Colonic mucosa (tissue), 4 donors: ENCODE results near the gene ELAVL2. TPM values are rescaled to one million over a fixed set of nuclear protein-coding genes. Genes with fewer than 3 reads are reported as not detected.

Experiments used
- DNase-seq: peaks from one replicate; pipeline ENCODE4 v3.0.0-alpha.2; 2020
- H3K27ac ChIP-seq: fragments of 200-600 bp; one replicate; pipeline ENCODE4 v1.8.0; 2021
- H3K27me3 ChIP-seq: fragments of 200-600 bp; one replicate; pipeline ENCODE4 v1.8.0; 2021
- H3K36me3 ChIP-seq: fragments of 200-600 bp; one replicate; pipeline ENCODE4 v1.8.0; 2021
- H3K4me1 ChIP-seq: fragments of 200-600 bp; one replicate; pipeline ENCODE4 v1.8.0; 2021; ENCODE audit warnings: mild to moderate bottlenecking
- H3K4me3 ChIP-seq: fragments of 200-600 bp; one replicate; pipeline ENCODE4 v1.8.0; 2021
- H3K9ac ChIP-seq, 2 donors: one replicate each; pipeline ENCODE4 v1.7.0; 2013; ENCODE audit warnings: control low read depth in 2 of 2, low read depth in 2 of 2, low read length in 2 of 2
- H3K9me3 ChIP-seq: fragments of 200-600 bp; one replicate; pipeline ENCODE4 v1.8.0; 2021
- CTCF ChIP-seq: fragments of 200-600 bp; IDR thresholded peaks from one replicate; pipeline ENCODE4 v1.8.0; 2022; ENCODE audit warnings: antibody characterized with exemption, mild to moderate bottlenecking
- intact Hi-C: fragments of 100-400 bp; cut with DNase I; formaldehyde crosslinking; loops from one replicate; pipeline ENCODE4 v1.14.1; 2022
- total RNA-seq, 2 donors: library from RNA; stranded (reverse); fragmentation: NEBNext Ultra II Directional in 1 of 2; extraction: Animal tissue kit (Norgen Biotek cat#: 25700) in 1 of 2; gene quantifications; one replicate each; pipeline ENCODE4 v1.2.1, GENCODE V29; 2021
- donor health status: healthy.
- donor health status: DM: no; HTN: no; CAD: no.
- donor health status: DM: no; HTN: no; CAD: no.

Gene ELAVL2
- total RNA-seq, 2 donors from 2014 or later = 0.24 to 0.30 TPM

DNA sequence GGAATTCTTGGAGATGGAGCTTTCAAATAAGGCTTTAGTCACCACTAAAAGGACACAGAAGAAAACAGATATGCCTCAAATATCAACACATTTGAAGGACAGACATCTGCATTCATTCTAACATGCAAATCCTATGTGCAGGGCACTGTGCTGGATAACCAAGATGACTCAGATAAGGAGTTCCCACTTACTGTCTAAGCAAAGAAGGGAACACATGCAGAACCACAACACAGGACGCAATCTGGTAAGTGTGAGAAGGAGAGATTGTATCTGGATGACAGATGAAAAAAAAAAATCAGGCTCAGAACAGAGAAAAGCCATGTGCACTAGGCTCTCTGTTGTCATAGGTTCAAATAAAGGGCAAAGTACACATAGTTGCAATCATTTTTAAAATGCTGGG, 42.5 kb downstream of the ELAVL2 start:
- H3K4me3 ChIP-seq = no peak overlapping the region
- H3K4me1 ChIP-seq = no peaks in the 10 kb centered on the region
- no peaks in the 10 kb centered on the region for H3K36me3 ChIP-seq
- no peak overlapping the region for H3K27ac ChIP-seq
- no peak overlapping the region for H3K9ac ChIP-seq
- H3K9me3 ChIP-seq = no peaks in the 10 kb centered on the region
- intact Hi-C loops = no loop called here
- no peaks in the 10 kb centered on the region for H3K27me3 ChIP-seq
- no peak for DNase-seq
- TF ChIP-seq CTCF = no peak

DNA sequence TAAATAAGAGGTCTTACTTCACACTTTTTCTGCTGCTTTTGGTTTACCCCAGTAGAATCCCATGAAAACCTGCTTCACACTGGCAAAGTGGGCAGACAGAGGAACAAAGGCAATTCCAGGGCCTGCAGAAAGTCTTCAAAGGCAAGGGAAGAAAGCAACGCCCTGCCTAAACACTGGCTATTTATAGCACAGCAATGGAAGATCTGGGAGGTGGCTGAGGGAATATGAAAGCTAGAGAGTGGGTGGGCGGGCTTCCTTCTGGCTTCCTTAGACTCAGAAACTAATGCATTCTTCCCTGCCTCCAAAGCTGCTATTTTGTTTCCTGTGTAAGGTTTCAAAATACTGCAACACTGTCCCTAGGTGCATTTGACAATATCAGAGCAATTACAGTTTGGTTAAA, 46.8 kb downstream of the ELAVL2 start:
- intact Hi-C loops = no loop called here
- Histone ChIP-seq H3K9me3 (no peaks in the 10 kb centered on the region), H3K27me3 (no peaks in the 10 kb centered on the region), H3K36me3 (no peaks in the 10 kb centered on the region), H3K27ac (no peak overlapping the region), H3K9ac (no peak overlapping the region), H3K4me1 (no peaks in the 10 kb centered on the region), H3K4me3 (no peak overlapping the region)
- peak; percentile 45 for DNase-seq
- no peak for TF ChIP-seq CTCF

DNA sequence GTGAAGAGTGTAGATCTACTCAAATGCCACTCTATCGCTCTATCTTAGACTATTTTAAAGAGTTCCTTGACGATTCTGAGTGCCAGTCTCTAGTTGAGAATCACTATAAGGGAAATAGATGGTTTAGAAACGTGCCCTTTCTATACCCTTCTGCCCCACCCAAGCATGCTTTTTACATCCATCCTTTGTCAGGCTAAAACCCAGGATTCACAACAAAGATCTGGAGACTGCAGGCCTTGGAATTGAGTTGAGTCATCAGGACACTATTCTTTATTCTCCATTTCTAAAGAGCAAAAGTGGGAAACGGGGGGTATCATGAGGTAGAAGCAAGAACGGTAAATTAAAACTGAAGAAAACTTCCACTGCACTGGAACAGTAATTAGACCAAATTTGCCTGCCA, 48.7 kb downstream of the ELAVL2 start:
- intact Hi-C loops = no loop called here
- TF ChIP-seq CTCF = no peak

GRCh38 chr9:23775549-23775948, 50.5 kb downstream of the ELAVL2 start:
- DNase-seq = no peak
- Histone ChIP-seq H3K27me3 (no peaks in the 10 kb centered on the region), H3K4me1 (no peaks in the 10 kb centered on the region), H3K9ac (no peak overlapping the region), H3K36me3 (no peaks in the 10 kb centered on the region), H3K27ac (no peak overlapping the region), H3K9me3 (no peaks in the 10 kb centered on the region), H3K4me3 (no peak overlapping the region)
- intact Hi-C loops = no loop called here
- no peak for TF ChIP-seq CTCF

More for the DNA sequence above, 48.7 kb downstream of the ELAVL2 start:
- Histone ChIP-seq H3K4me3 (no peak overlapping the region), H3K9ac (no peak overlapping the region), H3K36me3 (no peaks in the 10 kb centered on the region), H3K27ac (no peak overlapping the region), H3K27me3 (no peaks in the 10 kb centered on the region), H3K9me3 (no peaks in the 10 kb centered on the region), H3K4me1 (no peaks in the 10 kb centered on the region)
- no peak for DNase-seq

DNA sequence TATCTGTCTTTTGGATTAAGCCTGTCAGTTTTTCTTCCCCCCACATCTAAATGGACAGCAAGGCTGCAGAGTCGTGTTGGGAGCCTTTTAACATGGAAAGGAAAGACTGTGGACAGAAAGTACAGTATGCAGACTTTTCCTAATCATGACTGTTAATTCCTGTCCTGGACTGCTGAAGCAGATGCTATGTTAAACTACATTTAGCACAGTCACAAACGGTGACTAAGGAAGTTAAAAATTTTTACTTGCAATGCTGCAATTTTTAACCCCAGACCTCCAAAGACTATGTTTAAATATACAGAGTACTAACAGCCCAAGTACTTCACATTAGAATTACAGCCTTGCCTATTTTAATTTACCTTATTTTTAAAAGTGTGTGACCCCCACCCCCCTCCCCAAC, 51.8 kb downstream of the ELAVL2 start:
- Histone ChIP-seq H3K9ac (no peak overlapping the region), H3K27me3 (no peaks in the 10 kb centered on the region), H3K4me1 (no peaks in the 10 kb centered on the region), H3K9me3 (no peaks in the 10 kb centered on the region), H3K27ac (no peak overlapping the region), H3K4me3 (no peak overlapping the region), H3K36me3 (no peaks in the 10 kb centered on the region)
- DNase-seq = no peak
- intact Hi-C loops = no loop called here
- TF ChIP-seq CTCF = no peak

GRCh38 chr9:23772385-23772783, 53.7 kb downstream of the ELAVL2 start:
- Histone ChIP-seq H3K9me3 (no peaks in the 10 kb centered on the region), H3K27ac (no peak overlapping the region), H3K36me3 (no peaks in the 10 kb centered on the region), H3K4me3 (no peak overlapping the region), H3K27me3 (no peaks in the 10 kb centered on the region), H3K9ac (no peak overlapping the region), H3K4me1 (no peaks in the 10 kb centered on the region)
- TF ChIP-seq CTCF = no peak
- DNase-seq = no peak
- intact Hi-C loops = no loop called here
